Measurements from ENCODE around the gene CTSC.

- TF ChIP-seq, protein P1, sequence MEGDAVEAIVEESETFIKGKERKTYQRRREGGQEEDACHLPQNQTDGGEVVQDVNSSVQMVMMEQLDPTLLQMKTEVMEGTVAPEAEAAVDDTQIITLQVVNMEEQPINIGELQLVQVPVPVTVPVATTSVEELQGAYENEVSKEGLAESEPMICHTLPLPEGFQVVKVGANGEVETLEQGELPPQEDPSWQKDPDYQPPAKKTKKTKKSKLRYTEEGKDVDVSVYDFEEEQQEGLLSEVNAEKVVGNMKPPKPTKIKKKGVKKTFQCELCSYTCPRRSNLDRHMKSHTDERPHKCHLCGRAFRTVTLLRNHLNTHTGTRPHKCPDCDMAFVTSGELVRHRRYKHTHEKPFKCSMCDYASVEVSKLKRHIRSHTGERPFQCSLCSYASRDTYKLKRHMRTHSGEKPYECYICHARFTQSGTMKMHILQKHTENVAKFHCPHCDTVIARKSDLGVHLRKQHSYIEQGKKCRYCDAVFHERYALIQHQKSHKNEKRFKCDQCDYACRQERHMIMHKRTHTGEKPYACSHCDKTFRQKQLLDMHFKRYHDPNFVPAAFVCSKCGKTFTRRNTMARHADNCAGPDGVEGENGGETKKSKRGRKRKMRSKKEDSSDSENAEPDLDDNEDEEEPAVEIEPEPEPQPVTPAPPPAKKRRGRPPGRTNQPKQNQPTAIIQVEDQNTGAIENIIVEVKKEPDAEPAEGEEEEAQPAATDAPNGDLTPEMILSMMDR (IDR thresholded peaks at IDR 0.05), result no peak
- TF ChIP-seq POLR2A (IDR thresholded peaks at IDR 0.05), result no peak
- no peak for TF ChIP-seq POLR2AphosphoS5 (IDR thresholded peaks at IDR 0.05)
- TF ChIP-seq EP300 (IDR thresholded peaks at IDR 0.05), result no peak
These were observed 30.8 kb downstream of the CTSC start for GRCh38 chr11:88306785-88307184.

Data from gastroesophageal sphincter (tissue), 3 donors.